Esophagus (tissue), 2 donors: ENCODE data around the gene ALS2. TPM values are rescaled to one million over a fixed set of nuclear protein-coding genes. Genes with fewer than 3 reads are reported as not detected.
"Not testable (repeated sequence)": the region's sequence is repeated elsewhere in the genome, so short reads cannot be mapped to it uniquely, and the experiment has no call there.

Experiments
- H3K27ac ChIP-seq, 2 donors: one replicate each; pipeline ENCODE4 v1.5.1; 2013; ENCODE audit warnings: low read depth in 2 of 2, mild to moderate bottlenecking in 2 of 2, inconsistent platforms in 1 of 2, low read length in 1 of 2, moderate library complexity in 1 of 2
- H3K27me3 ChIP-seq, 2 donors: one replicate each; pipeline ENCODE4 v1.6.1; 2013; ENCODE audit warnings: low read length in 2 of 2, control low read depth in 1 of 2, mild to moderate bottlenecking in 1 of 2; ENCODE audit not compliant: insufficient read depth in 2 of 2, control insufficient read depth in 1 of 2
- H3K36me3 ChIP-seq, 2 donors: one replicate each; pipeline ENCODE4 v1.6.1; 2013; ENCODE audit warnings: low read length in 1 of 2; ENCODE audit not compliant: control insufficient read depth in 2 of 2, insufficient read depth in 2 of 2
- H3K4me1 ChIP-seq, 2 donors: one replicate each; pipeline ENCODE4 v1.6.1; 2013; ENCODE audit warnings: low read length in 1 of 2; ENCODE audit not compliant: control insufficient read depth in 2 of 2, insufficient read depth in 2 of 2
- H3K4me3 ChIP-seq, 2 donors: one replicate each; pipeline ENCODE4 v1.5.1; 2013; ENCODE audit warnings: low read length in 2 of 2, mild to moderate bottlenecking in 2 of 2, low read depth in 1 of 2, moderate library complexity in 1 of 2
- H3K9me3 ChIP-seq, 2 donors: one replicate each; pipeline ENCODE4 v1.6.1; 2013; ENCODE audit warnings: mild to moderate bottlenecking in 2 of 2, low read depth in 1 of 2, low read length in 1 of 2, moderate library complexity in 1 of 2; ENCODE audit not compliant: control insufficient read depth in 2 of 2, insufficient read depth in 1 of 2
- WGBS, 2 donors: extraction: QIAGEN DNeasy Blood & Tissue Kit; methylation state at CpG; one replicate each; pipeline ENCODE4 v1.1.7; 2013; 5-methylcytosine and 5-hydroxymethylcytosine counted together
- polyA plus RNA-seq, 2 donors: library from polyadenylated mRNA; stranded (reverse); fragments of 200-250 nt; gene quantifications; one replicate each; pipeline ENCODE4 v1.2.3, GENCODE V29; 2013
- donor health status: healthy with polysubstance abuse.
- donor health status: Bipolar disorder and iron deficiency.

ALS2 gene
- polyA plus RNA-seq, 2 donors, result 3.2 to 3.9 TPM

GRCh38 chr2:201809633-201810032 lies 28.9 kb upstream of the ALS2 start:
- H3K9me3 ChIP-seq, result no peaks in the 10 kb centered on the region

GRCh38 chr2:201808027-201808426 lies 27.3 kb upstream of the ALS2 start:
- no peak overlapping the region for H3K27ac ChIP-seq
- H3K27me3 ChIP-seq, result no peaks in the 10 kb centered on the region
- no peaks in the 10 kb centered on the region for H3K9me3 ChIP-seq
- H3K36me3 ChIP-seq, result no peaks in the 10 kb centered on the region
- H3K4me3 ChIP-seq, result no peak overlapping the region
- WGBS, 2 donors, result 76 to 87% methylated on average over 2 of the region's 2 CpGs
- H3K4me1 ChIP-seq, result no peaks in the 10 kb centered on the region

More at GRCh38 chr2:201809633-201810032, 28.9 kb upstream of the ALS2 start:
- H3K36me3 ChIP-seq, result no peaks in the 10 kb centered on the region
- no peaks in the 10 kb centered on the region for H3K27me3 ChIP-seq
- 73 to 80% methylated on average over 4 of the region's 4 CpGs for WGBS, 2 donors
- no peaks in the 10 kb centered on the region for H3K4me1 ChIP-seq
- no peak overlapping the region for H3K27ac ChIP-seq
- H3K4me3 ChIP-seq, result no peak overlapping the region

DNA sequence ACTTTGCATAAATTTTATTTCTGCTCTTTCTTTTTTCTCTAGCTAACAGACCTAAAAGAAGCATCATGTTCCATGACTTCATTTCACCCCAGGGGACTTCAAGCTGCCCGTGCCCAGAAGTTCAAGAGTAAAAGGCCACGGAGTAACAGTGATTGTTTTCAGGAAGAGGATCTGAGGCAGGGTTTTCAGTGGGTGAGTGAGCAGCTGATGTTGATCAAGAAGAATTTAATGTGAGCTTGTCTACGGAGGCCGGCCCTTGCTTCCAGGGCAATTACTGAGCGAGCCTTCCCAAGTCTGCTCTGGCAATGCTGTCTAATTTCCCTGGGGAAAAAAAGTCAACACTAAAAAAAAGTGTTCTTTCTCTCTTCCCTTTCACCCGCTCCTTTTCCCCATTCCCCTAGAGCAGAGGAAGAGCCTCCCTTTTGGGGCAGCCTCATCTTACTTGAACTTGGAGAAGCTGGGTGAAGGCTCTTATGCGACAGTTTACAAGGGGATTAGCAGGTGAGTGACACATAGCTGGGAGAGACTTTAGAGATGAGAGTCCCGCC lies 26.8 kb upstream of the ALS2 start:
- Histone ChIP-seq H3K9me3 (no peaks in the 10 kb centered on the region), H3K27me3 (no peaks in the 10 kb centered on the region), H3K36me3 (no peaks in the 10 kb centered on the region), H3K27ac (no peak overlapping the region), H3K4me3 (no peak overlapping the region), H3K4me1 (no peaks in the 10 kb centered on the region)
- 48 to 62% methylated on average over 8 of the region's 8 CpGs for WGBS, 2 donors

DNA sequence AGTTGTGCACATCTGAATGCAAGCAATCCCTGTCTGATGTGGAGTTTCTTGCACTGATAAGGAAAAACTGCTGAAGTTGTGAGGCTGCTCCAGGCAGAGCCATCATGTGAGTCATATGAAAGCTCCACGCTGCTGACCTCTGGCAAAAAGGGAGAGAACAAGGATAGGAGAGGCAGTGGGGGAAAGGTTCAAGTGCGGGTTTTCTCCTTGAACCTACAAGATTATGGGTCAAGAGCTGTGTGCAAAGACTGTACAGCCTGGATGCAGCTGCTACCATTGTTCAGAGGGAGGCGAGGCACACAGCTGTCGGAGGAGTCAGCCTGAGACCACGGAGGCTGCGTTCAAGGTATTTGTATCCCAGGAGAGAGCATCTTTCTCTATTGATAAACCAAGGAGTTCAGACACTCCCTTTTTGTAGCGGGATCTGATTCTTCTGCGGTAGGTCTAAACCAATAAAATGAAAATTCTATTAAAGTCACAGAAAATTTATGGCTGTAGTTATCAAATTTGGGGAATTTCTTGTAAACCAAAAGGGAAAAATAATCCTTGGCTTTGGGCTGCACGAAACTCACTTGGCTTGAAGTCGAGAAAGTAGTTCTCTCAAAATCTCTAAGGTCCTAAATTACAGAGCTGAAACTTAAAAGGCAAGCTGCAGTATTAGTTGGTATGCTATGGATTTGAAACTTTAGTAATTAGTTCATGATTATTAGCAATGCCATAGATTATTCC lies 25.9 kb upstream of the ALS2 start, which contains the start of gene CDK15:
Gene CDK15 (plus strand): TSS at position 96 of the 729 bp plus-strand sequence. CDS start 128 bp downstream, at position 224.
- no peak within 1 kb of the TSS for H3K27ac ChIP-seq
- H3K27me3 ChIP-seq, result no peaks in the 10 kb centered on the region
- no peaks in the 10 kb centered on the region for H3K4me1 ChIP-seq
- no peak within 1 kb of the TSS for H3K4me3 ChIP-seq
- no peaks in the 10 kb centered on the region for H3K36me3 ChIP-seq
- WGBS, 2 donors, result 54 to 59% methylated on average over 10 of the region's 10 CpGs
- H3K9me3 ChIP-seq, result no peaks in the 10 kb centered on the region

GRCh38 chr2:201798914-201799285 lies 18.2 kb upstream of the ALS2 start:
- 80 to 81% methylated on average over 2 of the region's 2 CpGs for WGBS, 2 donors
- not testable (repeated sequence) for H3K4me3 ChIP-seq, H3K36me3 ChIP-seq, H3K9me3 ChIP-seq, H3K27ac ChIP-seq, H3K4me1 ChIP-seq, H3K27me3 ChIP-seq

DNA sequence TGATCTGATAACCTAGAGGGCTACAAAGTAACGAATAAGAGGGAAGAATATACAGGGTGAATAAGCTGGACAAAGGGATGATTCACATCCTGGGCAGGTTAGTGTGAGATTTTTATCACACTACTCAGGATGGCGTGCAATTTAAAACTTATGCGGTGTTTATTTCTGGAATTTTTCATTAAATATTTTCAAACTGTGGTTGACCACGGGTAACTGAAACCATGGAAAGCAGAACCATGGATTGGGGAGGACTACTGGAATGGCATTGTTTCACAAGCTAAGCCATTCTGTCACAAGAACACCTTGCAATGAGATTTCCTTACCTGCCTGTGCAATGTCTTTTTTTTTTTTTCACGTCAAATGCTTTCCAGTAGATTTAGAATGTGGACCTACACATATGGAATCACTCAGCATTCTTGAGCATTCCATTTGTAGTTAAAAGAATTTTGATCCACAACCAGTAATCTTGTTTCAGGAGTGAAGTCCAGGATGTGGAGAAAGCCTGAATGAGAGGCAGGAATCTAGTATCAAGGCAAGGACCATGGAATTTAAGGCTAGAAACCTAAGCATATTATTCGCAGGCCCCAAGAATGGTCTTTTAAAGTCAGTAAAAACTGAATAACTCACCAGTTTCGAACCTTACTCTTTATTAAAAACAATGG lies 17.6 kb upstream of the ALS2 start:
- no peaks in the 10 kb centered on the region for H3K9me3 ChIP-seq
- no peak overlapping the region for H3K27ac ChIP-seq
- no peaks in the 10 kb centered on the region for H3K36me3 ChIP-seq
- no peaks in the 10 kb centered on the region for H3K4me1 ChIP-seq
- no peak overlapping the region for H3K4me3 ChIP-seq
- 77 to 81% methylated on average over 7 of the region's 7 CpGs for WGBS, 2 donors
- no peaks in the 10 kb centered on the region for H3K27me3 ChIP-seq

DNA sequence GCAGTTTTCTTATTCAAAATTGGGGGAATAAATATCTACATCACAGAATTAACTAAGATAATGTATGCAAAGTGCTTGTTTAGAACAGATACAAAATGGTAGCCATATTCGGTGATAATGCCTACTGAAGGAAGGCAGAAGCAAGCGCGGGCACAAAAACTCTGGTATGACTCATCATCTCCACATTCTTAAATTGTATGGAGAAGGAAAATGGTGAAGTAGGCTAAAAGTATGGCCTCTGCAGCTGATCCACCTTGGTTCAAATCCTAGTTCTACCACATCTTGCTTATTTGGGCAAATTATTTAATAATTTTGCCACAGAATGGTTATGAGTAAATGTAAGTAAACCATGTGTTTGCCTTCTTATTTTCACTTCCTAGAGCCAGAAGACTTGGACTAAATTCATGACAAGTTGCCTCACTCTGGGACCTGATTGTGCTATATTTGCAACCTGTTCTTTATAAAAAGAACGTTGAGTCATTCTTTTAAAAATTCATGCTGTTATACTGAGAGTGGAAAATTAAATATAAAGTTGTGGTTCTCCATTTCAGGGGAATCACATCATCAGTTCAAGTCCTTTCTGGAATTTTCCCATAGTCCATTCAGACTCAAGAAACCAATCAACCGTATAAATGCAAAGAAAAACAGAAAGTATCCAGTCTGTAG lies 16.6 kb upstream of the ALS2 start:
- Histone ChIP-seq H3K27ac (no peak overlapping the region), H3K9me3 (no peaks in the 10 kb centered on the region), H3K4me1 (no peaks in the 10 kb centered on the region), H3K4me3 (no peak overlapping the region), H3K36me3 (no peaks in the 10 kb centered on the region), H3K27me3 (no peaks in the 10 kb centered on the region)
- WGBS, 2 donors, result 57% methylated on average over 5 of the region's 5 CpGs

- Histone ChIP-seq H3K36me3 (no peaks in the 10 kb centered on the region), H3K4me3 (no peak overlapping the region), H3K9me3 (no peaks in the 10 kb centered on the region), H3K27ac (no peak overlapping the region), H3K4me1 (no peaks in the 10 kb centered on the region), H3K27me3 (no peaks in the 10 kb centered on the region)
Observed at GRCh38 chr2:201796478-201796865, 15.7 kb upstream of the ALS2 start.

- 29 to 32% methylated on average over 5 of the region's 5 CpGs for WGBS, 2 donors
- no peak overlapping the region for H3K27ac ChIP-seq
- H3K4me1 ChIP-seq, result no peaks in the 10 kb centered on the region
- no peaks in the 10 kb centered on the region for H3K9me3 ChIP-seq
- H3K27me3 ChIP-seq, result no peaks in the 10 kb centered on the region
- H3K36me3 ChIP-seq, result no peaks in the 10 kb centered on the region
- H3K4me3 ChIP-seq, result no peak overlapping the region
Observed at GRCh38 chr2:201795607-201796477, 15.1 kb upstream of the ALS2 start.
